Colon (tissue), 2 donors: ENCODE data around the gene BEST2.

Experiments
- FAIRE-seq: peaks from 2 replicates; lab custom pipeline; 2012; peaks lifted over from hg19 to GRCh38; lab: Jason Lieb, UNC
- donor health status: control.
- donor health status: control.

Gene BEST2

GRCh38 chr19:12730064-12730463, 21.5 kb upstream of the BEST2 start:
- FAIRE-seq, result no peak

- no peak for FAIRE-seq
These were observed 20.3 kb upstream of the BEST2 start for GRCh38 chr19:12731337-12731736.

GRCh38 chr19:12733369-12734214, 18.0 kb upstream of the BEST2 start:
- FAIRE-seq, result no peak

- FAIRE-seq, result peak; percentile 79
These were observed 14.4 kb upstream of the BEST2 start, which contains the start of gene GET3 for GRCh38 chr19:12736995-12737834. GET3 (plus strand) TSS chr19:12737497; CDS start chr19:12737506, 9 bp downstream.

GRCh38 chr19:12737835-12738351, 13.7 kb upstream of the BEST2 start:
- no peak for FAIRE-seq

GRCh38 chr19:12745166-12745897, 6.3 kb upstream of the BEST2 start:
- no peak for FAIRE-seq

- no peak for FAIRE-seq
These were observed 3.1 kb upstream of the BEST2 start for GRCh38 chr19:12748489-12748888.

- no peak for FAIRE-seq
These were observed 1.6 kb upstream of the BEST2 start for GRCh38 chr19:12749938-12750521.

- FAIRE-seq, result no peak
These were observed 740 bp upstream of the BEST2 start for GRCh38 chr19:12750851-12751250.

GRCh38 chr19:12752056-12752781, 628 bp downstream of the BEST2 start:
- FAIRE-seq, result no peak

- no peak for FAIRE-seq
These were observed 3.0 kb downstream of the BEST2 start for GRCh38 chr19:12754465-12755196.

GRCh38 chr19:12756150-12756883, 4.7 kb downstream of the BEST2 start:
- FAIRE-seq, result no peak

- FAIRE-seq, result no peak
These were observed 6.1 kb downstream of the BEST2 start for GRCh38 chr19:12757544-12758274.

GRCh38 chr19:12759686-12760085, 8.1 kb downstream of the BEST2 start:
- FAIRE-seq, result no peak

GRCh38 chr19:12763100-12763499, 11.5 kb downstream of the BEST2 start:
- FAIRE-seq, result no peak

GRCh38 chr19:12764698-12765097, 13.1 kb downstream of the BEST2 start:
- FAIRE-seq, result no peak

GRCh38 chr19:12766051-12766521, 14.5 kb downstream of the BEST2 start:
- no peak for FAIRE-seq

- FAIRE-seq, result no peak
These were observed 15.6 kb downstream of the BEST2 start for GRCh38 chr19:12767150-12767549.

GRCh38 chr19:12767666-12768065, 16.1 kb downstream of the BEST2 start:
- no peak for FAIRE-seq
